ENCODE data around the gene RIMBP2. TPM values are rescaled to one million over a fixed set of nuclear protein-coding genes. Genes with fewer than 3 reads are reported as not detected.

The RIMBP2 gene
- total and polyA plus RNA-seq, 2 experiments from 2014 or later = 0.31 to 0.37 TPM

DNA sequence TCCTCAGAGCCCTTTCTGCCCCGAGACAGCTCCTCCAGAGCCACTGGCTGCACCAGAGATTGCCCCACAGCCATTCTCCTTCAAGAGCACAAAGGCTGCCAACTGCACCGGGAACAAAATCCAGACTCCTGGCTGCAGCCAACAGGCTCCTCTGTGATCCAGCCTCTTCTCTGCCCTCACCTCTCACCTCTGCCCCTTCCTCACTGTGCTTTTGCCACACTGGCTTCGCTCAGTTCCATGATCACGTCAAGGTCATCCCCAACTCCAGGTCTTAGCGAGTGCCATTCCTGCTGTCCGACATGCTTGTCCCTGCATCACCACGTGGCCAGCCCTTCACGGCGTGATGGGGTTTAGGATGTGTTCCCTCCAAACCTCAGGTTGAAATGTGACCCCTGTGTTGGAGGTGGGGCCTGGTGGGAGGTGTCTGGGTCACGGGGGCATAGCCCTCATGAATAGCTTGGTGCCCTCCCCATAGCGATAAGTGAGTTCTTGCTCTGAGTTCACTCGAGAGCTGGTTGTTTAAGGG, 229.1 kb downstream of the RIMBP2 start:
- Histone ChIP-seq H3K27ac (ENCODE audit: low read depth) (no peak overlapping the region), H2AFZ (no peak overlapping the region), H3K36me3 (ENCODE audit: insufficient read depth) (no peaks in the 10 kb centered on the region), H3K4me1 (ENCODE audit: insufficient read depth) (no peaks in the 10 kb centered on the region), H3K27me3 (ENCODE audit: insufficient read depth) (no peaks in the 10 kb centered on the region), H3K9me2 (ENCODE audit: insufficient read depth) (no peaks in the 10 kb centered on the region), H4K20me1 (replicated peaks; ENCODE audit: insufficient read depth) (no peaks in the 10 kb centered on the region), H3K79me2 (replicated peaks; ENCODE audit: insufficient read depth) (no peaks in the 10 kb centered on the region), H3K4me2 (no peak overlapping the region), H3K4me3 (no peak overlapping the region), H3F3A (replicated peaks; ENCODE audit: low read depth) (no peaks in the 10 kb centered on the region)
- H3K27ac Mint-ChIP-seq = no peak overlapping the region
- peaks cover 4% of the 10 kb centered on the region for H3K27me3 Mint-ChIP-seq (ENCODE audit: insufficient read depth, low read depth, poor library complexity)
- no peak for ATAC-seq
- H3K9me3 Mint-ChIP-seq = peaks cover 87% of the 10 kb centered on the region
- no peak for TF ChIP-seq ZNF114 (CRISPR knock-in tag; IDR thresholded peaks at IDR 0.05)
- no peak for TF ChIP-seq EZH2phosphoT487 (IDR thresholded peaks at IDR 0.05; ENCODE audit: unreplicated experiment)
- no peak for TF ChIP-seq STAT1 (IDR thresholded peaks at IDR 0.05; ENCODE audit: unreplicated experiment)
- TF ChIP-seq POLR2AphosphoS5 (IDR thresholded peaks at IDR 0.05; ENCODE audit: low read depth) = no peak
- TF ChIP-seq JUNB (IDR thresholded peaks at IDR 0.05; ENCODE audit: unreplicated experiment) = no peak
- TF ChIP-seq, protein P1, sequence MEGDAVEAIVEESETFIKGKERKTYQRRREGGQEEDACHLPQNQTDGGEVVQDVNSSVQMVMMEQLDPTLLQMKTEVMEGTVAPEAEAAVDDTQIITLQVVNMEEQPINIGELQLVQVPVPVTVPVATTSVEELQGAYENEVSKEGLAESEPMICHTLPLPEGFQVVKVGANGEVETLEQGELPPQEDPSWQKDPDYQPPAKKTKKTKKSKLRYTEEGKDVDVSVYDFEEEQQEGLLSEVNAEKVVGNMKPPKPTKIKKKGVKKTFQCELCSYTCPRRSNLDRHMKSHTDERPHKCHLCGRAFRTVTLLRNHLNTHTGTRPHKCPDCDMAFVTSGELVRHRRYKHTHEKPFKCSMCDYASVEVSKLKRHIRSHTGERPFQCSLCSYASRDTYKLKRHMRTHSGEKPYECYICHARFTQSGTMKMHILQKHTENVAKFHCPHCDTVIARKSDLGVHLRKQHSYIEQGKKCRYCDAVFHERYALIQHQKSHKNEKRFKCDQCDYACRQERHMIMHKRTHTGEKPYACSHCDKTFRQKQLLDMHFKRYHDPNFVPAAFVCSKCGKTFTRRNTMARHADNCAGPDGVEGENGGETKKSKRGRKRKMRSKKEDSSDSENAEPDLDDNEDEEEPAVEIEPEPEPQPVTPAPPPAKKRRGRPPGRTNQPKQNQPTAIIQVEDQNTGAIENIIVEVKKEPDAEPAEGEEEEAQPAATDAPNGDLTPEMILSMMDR (conservative IDR thresholded peaks at IDR 0.05; ENCODE audit: low read depth in 2 of 2) = no peak
- no peak for TF ChIP-seq ZNF331 (CRISPR knock-in tag; IDR thresholded peaks at IDR 0.05; ENCODE audit: low read depth)
- no peak for TF ChIP-seq REST (IDR thresholded peaks at IDR 0.05; ENCODE audit: unreplicated experiment)
- no peak for TF ChIP-seq ZNF462 (CRISPR knock-in tag; IDR thresholded peaks at IDR 0.05)
- TF ChIP-seq NANOG (IDR thresholded peaks at IDR 0.05; ENCODE audit: borderline replicate concordance) = no peak
- TF ChIP-seq CREB1 (CRISPR knock-in tag; IDR thresholded peaks at IDR 0.05; ENCODE audit: low read depth) = no peak
- no peak for TF ChIP-seq EZH2 (IDR thresholded peaks at IDR 0.05; ENCODE audit: low read depth, unreplicated experiment)
- peaks cover 29% of the 10 kb centered on the region; the same call in 2 of the 3 replicates for H3K36me3 Mint-ChIP-seq (ENCODE audit: low read depth)
- DNase-seq (ENCODE audit: low spot score) = no peak
- H3K4me3 Mint-ChIP-seq = no peak overlapping the region
- H3K4me1 Mint-ChIP-seq = peaks cover 4% of the 10 kb centered on the region
